Upper lobe of left lung (tissue), 4 donors: ENCODE measurements around the gene SARDH.

ENCODE experiments used
- EP300 ChIP-seq, 4 donors: sonication (generic); formaldehyde crosslinking; IDR thresholded peaks; one replicate each; pipeline ENCODE4 v1.5.1; 2017; ENCODE audit warnings: antibody characterized with exemption in 4 of 4, control low read depth in 2 of 4
- POLR2A ChIP-seq, 4 donors: fragments of 450-650 bp; IDR thresholded peaks; one replicate each; pipeline ENCODE4 v1.5.1; 2016 to 2017; ENCODE audit warnings: antibody characterized with exemption in 4 of 4, mild to moderate bottlenecking in 2 of 4
- TF ChIP-seq, protein P1 (sequence below), 6 experiments: fragments of 450-650 bp in 4 of 6; fragments of 200-600 bp in 2 of 6; sonication (generic) in 2 of 6; IDR thresholded peaks; one replicate each; pipeline ENCODE4 v1.5.1; 2016 to 2019; ENCODE audit warnings: antibody characterized with exemption in 6 of 6

DNA sequence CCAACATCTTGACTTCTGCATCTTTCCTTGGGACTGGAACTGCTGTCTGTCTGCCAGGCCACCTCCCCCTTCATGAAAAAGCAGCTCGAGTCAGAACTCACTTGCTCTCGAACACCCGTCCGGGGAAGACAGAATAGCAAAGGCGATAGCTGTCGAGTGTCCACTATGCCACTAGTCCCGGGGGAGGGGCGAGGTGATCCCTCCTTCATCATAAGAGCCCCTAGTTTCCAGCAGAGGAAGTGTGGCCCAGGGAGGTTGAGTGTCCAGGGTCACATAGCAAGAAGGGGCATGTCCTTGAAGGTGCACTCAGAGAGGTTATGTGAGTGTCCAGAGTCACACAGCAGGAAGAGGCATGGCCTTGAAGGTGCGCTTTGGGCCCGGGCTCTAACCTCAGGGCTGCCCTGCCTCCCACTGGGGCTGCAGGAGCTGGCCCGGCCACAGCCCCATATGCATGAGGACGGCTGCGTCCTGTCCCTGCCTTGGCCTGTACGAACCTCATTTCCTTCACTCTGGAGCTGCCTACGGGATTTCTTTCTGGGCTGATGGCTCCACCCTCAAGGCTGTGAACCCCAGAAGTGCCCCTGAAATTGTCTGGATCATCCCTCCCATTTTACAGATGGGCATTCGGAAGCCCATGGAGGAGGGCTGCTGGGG lies 95.3 kb downstream of the SARDH start:
- TF ChIP-seq, protein P1, sequence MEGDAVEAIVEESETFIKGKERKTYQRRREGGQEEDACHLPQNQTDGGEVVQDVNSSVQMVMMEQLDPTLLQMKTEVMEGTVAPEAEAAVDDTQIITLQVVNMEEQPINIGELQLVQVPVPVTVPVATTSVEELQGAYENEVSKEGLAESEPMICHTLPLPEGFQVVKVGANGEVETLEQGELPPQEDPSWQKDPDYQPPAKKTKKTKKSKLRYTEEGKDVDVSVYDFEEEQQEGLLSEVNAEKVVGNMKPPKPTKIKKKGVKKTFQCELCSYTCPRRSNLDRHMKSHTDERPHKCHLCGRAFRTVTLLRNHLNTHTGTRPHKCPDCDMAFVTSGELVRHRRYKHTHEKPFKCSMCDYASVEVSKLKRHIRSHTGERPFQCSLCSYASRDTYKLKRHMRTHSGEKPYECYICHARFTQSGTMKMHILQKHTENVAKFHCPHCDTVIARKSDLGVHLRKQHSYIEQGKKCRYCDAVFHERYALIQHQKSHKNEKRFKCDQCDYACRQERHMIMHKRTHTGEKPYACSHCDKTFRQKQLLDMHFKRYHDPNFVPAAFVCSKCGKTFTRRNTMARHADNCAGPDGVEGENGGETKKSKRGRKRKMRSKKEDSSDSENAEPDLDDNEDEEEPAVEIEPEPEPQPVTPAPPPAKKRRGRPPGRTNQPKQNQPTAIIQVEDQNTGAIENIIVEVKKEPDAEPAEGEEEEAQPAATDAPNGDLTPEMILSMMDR (IDR thresholded peaks at IDR 0.05), result no peak
- TF ChIP-seq EP300 (IDR thresholded peaks at IDR 0.05) (no peak), POLR2A (IDR thresholded peaks at IDR 0.05) (no peak)
